Measurements from ENCODE around the gene F8.

- TF ChIP-seq CTCF (conservative IDR thresholded peaks at IDR 0.05; ENCODE audit: low read depth, low read length) = no peak
- no peak for TF ChIP-seq EZH2phosphoT487 (IDR thresholded peaks at IDR 0.05; ENCODE audit: borderline replicate concordance, low read length)
Measured at GRCh38 chrX:154815274-154815818, 207.2 kb downstream of the F8 start.
